Sigmoid colon (tissue), 7 donors: Measurements from ENCODE around the gene GIT2. TPM values are rescaled to one million over a fixed set of nuclear protein-coding genes. Genes with fewer than 3 reads are reported as not detected.
"Not testable (repeated sequence)": the region's sequence is repeated elsewhere in the genome, so short reads cannot be mapped to it uniquely, and the experiment has no call there.

Experiments
- DNase-seq: peaks from one replicate; pipeline ENCODE4 v3.0.0-alpha.2; 2019
- H3K27ac ChIP-seq, 4 donors: fragments of 200-600 bp; sonication (generic); one replicate each; pipeline ENCODE4 v1.5.1; 2016 to 2019; ENCODE audit warnings: mild to moderate bottlenecking in 1 of 4
- H3K27me3 ChIP-seq, 3 donors: fragments of 200-600 bp; sonication (generic); one replicate each; pipeline ENCODE4 v1.5.1; 2019; ENCODE audit warnings: mild to moderate bottlenecking in 1 of 3
- H3K36me3 ChIP-seq, 4 donors: fragments of 200-600 bp; sonication (generic); one replicate each; pipeline ENCODE4 v1.5.1; 2016 to 2019
- H3K4me1 ChIP-seq, 4 donors: fragments of 200-600 bp; sonication (generic); one replicate each; pipeline ENCODE4 v1.5.1; 2017 to 2019
- H3K4me3 ChIP-seq, 4 donors: fragments of 200-600 bp; sonication (generic); one replicate each; pipeline ENCODE4 v1.5.1; 2017 to 2019; ENCODE audit warnings: mild to moderate bottlenecking in 2 of 4, moderate library complexity in 1 of 4
- H3K9me3 ChIP-seq, 4 donors: fragments of 200-600 bp in 3 of 4; sonication (generic) in 3 of 4; one replicate each; pipeline versions ENCODE4 v1.5.1 to v1.6.1; 2013 to 2019
- CTCF ChIP-seq, 4 experiments: fragments of 450-650 bp in 3 of 4; fragments of 200-600 bp in 1 of 4; IDR thresholded peaks; one replicate each; pipeline ENCODE4 v1.5.1; 2016 to 2019; ENCODE audit warnings: antibody characterized with exemption in 4 of 4, mild to moderate bottlenecking in 3 of 4, moderate library complexity in 2 of 4
- EP300 ChIP-seq, 4 donors: sonication (generic); formaldehyde crosslinking; IDR thresholded peaks; one replicate each; pipeline ENCODE4 v1.6.1; 2017; ENCODE audit warnings: antibody characterized with exemption in 4 of 4
- POLR2A ChIP-seq, 2 donors: fragments of 450-650 bp; IDR thresholded peaks; one replicate each; pipeline ENCODE4 v1.6.1; 2016; ENCODE audit warnings: antibody characterized with exemption in 2 of 2, mild to moderate bottlenecking in 2 of 2, moderate library complexity in 2 of 2
- POLR2AphosphoS5 ChIP-seq, 4 donors: sonication (generic); formaldehyde crosslinking; IDR thresholded peaks; one replicate each; pipeline ENCODE4 v1.6.1; 2017; ENCODE audit warnings: antibody characterized with exemption in 4 of 4
- WGBS, 2 donors: extraction: QIAGEN DNeasy Blood & Tissue Kit; methylation state at CpG; one replicate each; pipeline ENCODE4 v1.1.7; 2013; 5-methylcytosine and 5-hydroxymethylcytosine counted together
- intact Hi-C: fragments of 100-400 bp; cut with DNase I; formaldehyde crosslinking; loops from one replicate; pipeline ENCODE4 v1.15.1; 2023
- polyA plus RNA-seq, 3 donors: library from polyadenylated mRNA; stranded (reverse); fragments of 200-250 nt; gene quantifications; one replicate each; pipeline ENCODE4 v1.2.3, GENCODE V29; 2013
- total RNA-seq, 4 donors: library from RNA; depleted of rRNA; stranded (reverse); fragments of >200 nt; gene quantifications; one replicate each; pipeline ENCODE4 v1.1.0, GENCODE V29; 2016
- donor health status: healthy with polysubstance abuse.
- donor health status: Bipolar disorder and iron deficiency.
- donor health status: healthy.

GIT2 gene
- total and polyA plus RNA-seq, 7 donors: 6.0 to 54.6 (median 26.7) TPM

- H3K27me3 ChIP-seq: no peaks in the 10 kb centered on the region
- no peak overlapping the region for H3K4me3 ChIP-seq
- H3K27ac ChIP-seq: no peak overlapping the region
- no peak for DNase-seq
- H3K36me3 ChIP-seq: peaks cover 9 to 58% (median 15%) of the 10 kb centered on the region in 4 donors
- no peaks in the 10 kb centered on the region for H3K9me3 ChIP-seq
- TF ChIP-seq POLR2A (IDR thresholded peaks at IDR 0.05): no peak
- TF ChIP-seq CTCF (IDR thresholded peaks at IDR 0.05): no peak
- no peak for TF ChIP-seq POLR2AphosphoS5 (IDR thresholded peaks at IDR 0.05)
- TF ChIP-seq EP300 (IDR thresholded peaks at IDR 0.05): no peak
- intact Hi-C loops: no loop called here
- 78 to 89% methylated on average over 4 of the region's 4 CpGs for WGBS, 2 donors
- peaks cover 0 to 9% (median 0%) of the 10 kb centered on the region in 4 donors for H3K4me1 ChIP-seq
Measured at GRCh38 chr12:110012659-110013058, 16.5 kb upstream of the GIT2 start.

- TF ChIP-seq EP300 (IDR thresholded peaks at IDR 0.05) (no peak), POLR2AphosphoS5 (IDR thresholded peaks at IDR 0.05) (no peak)
- Histone ChIP-seq H3K9me3 (no peaks in the 10 kb centered on the region), H3K4me1 (peaks cover 0 to 9% (median 0%) of the 10 kb centered on the region in 4 donors), H3K4me3 (no peak overlapping the region), H3K27ac (no peak overlapping the region), H3K27me3 (no peaks in the 10 kb centered on the region), H3K36me3 (peaks cover 3 to 52% (median 15%) of the 10 kb centered on the region in 4 donors)
- intact Hi-C loops: no loop called here
- DNase-seq: no peak
- 72% methylated on average over 6 of the region's 6 CpGs for WGBS, 2 donors
Measured at GRCh38 chr12:110012137-110012536, 16.0 kb upstream of the GIT2 start.

DNA sequence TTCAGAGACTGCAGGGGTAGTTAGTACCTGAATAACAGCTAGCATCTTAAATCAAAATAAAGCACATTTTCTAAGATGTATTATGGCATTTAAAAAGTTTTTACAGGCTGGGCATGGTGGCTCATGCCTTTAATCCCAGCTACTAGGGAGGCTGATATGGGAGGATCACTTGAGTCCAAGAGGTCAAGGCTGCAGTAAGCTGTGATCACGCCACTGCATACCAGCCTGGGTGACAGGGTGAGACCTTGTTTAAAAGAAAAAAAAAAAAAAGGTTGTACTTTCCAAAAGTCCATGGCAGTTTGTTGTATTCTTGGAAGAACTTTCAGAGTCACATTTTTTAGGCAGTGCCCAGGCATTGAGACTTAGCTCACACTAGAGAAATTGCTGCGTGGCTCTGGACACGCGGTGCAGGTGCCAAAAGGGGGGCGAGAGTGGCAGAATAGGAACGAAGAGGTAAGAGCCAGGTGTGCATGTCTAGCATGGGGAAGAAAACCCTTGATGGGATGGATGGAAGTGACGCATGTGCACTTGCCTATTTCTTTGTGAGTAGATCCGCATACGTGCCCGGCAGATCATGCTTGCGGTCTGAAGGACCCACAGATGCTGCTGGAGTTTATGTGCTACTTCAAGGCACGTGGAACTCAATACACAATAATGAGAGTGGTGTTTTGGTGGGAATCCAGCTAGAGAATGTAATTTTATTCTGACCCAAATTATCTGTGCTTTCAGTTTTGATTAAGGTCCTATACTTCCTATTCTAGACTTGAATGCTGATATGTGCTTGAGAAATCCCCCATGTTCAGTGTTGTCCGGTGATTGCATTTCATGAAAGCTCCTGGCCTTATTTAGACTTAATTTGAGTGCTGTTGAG, 14.9 kb upstream of the GIT2 start:
- H3K9me3 ChIP-seq: no peaks in the 10 kb centered on the region
- no peak overlapping the region for H3K4me3 ChIP-seq
- no peak overlapping the region for H3K27ac ChIP-seq
- intact Hi-C loops: no loop called here
- peaks cover 0 to 9% (median 0%) of the 10 kb centered on the region in 4 donors for H3K4me1 ChIP-seq
- 81 to 85% methylated on average over 13 of the region's 13 CpGs for whole genome bisulfite sequencing, 2 donors
- H3K27me3 ChIP-seq: no peaks in the 10 kb centered on the region
- TF ChIP-seq POLR2A (IDR thresholded peaks at IDR 0.05) (no peak), CTCF (IDR thresholded peaks at IDR 0.05) (no peak), POLR2AphosphoS5 (IDR thresholded peaks at IDR 0.05) (no peak), EP300 (IDR thresholded peaks at IDR 0.05) (no peak)
- DNase-seq: no peak
- H3K36me3 ChIP-seq: peaks cover 0 to 42% (median 15%) of the 10 kb centered on the region in 4 donors

- intact Hi-C loops, H3K27ac ChIP-seq, H3K27me3 ChIP-seq, DNase-seq, H3K9me3 ChIP-seq, H3K4me1 ChIP-seq, H3K4me3 ChIP-seq: not testable (repeated sequence)
- H3K36me3 ChIP-seq: peaks cover 0 to 19% (median 10%) of the 10 kb centered on the region in 4 donors
- WGBS, 2 donors: 90 to 92% methylated on average over 15 of the region's 15 CpGs
Measured at GRCh38 chr12:110008681-110009398, 12.7 kb upstream of the GIT2 start.

DNA sequence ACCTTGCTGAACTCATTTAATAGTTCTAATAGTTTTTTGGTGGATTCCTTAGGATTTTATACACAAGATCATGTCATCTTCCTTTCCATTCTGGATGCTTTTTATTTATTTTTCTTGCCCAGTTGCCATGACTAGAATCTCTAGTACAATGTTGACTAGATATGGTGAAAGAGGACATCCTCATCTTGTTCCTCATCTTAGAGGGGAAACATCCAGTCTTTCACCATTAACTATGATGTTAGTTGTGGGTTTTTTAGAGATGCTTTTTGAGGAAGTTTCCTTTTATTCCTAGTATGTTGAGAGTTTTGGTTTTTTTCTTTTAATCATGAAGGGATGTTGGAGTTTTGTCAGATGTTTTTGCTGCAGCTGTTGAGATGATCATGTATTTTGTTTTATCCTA, 11.7 kb upstream of the GIT2 start:
- Histone ChIP-seq H3K4me3 (no peak overlapping the region), H3K4me1 (peaks cover 0 to 9% (median 0%) of the 10 kb centered on the region in 4 donors), H3K9me3 (no peaks in the 10 kb centered on the region), H3K36me3 (peaks cover 0 to 16% (median 3%) of the 10 kb centered on the region in 4 donors), H3K27me3 (no peaks in the 10 kb centered on the region), H3K27ac (no peak overlapping the region)
- intact Hi-C loops: no loop called here
- no peak for TF ChIP-seq POLR2AphosphoS5 (IDR thresholded peaks at IDR 0.05)
- no peak for TF ChIP-seq POLR2A (IDR thresholded peaks at IDR 0.05)
- no peak for TF ChIP-seq EP300 (IDR thresholded peaks at IDR 0.05)
- no peak for TF ChIP-seq CTCF (IDR thresholded peaks at IDR 0.05)
- DNase-seq: no peak
